Muscle of leg (tissue), 16 donors: ENCODE data around the gene TPPP2. TPM values are rescaled to one million over a fixed set of nuclear protein-coding genes. Genes with fewer than 3 reads are reported as not detected.
"Not testable (repeated sequence)": the region's sequence is repeated elsewhere in the genome, so short reads cannot be mapped to it uniquely, and the experiment has no call there.

Source experiments
- DNase-seq: peaks from one replicate; pipeline ENCODE4 v3.0.0; 2013
- H3K27ac ChIP-seq: one replicate; pipeline ENCODE4 v1.5.1; 2013; ENCODE audit warnings: mild to moderate bottlenecking, low read length, control low read depth
- H3K27me3 ChIP-seq: one replicate; pipeline ENCODE4 v1.6.1; 2013; ENCODE audit warnings: low read length; ENCODE audit not compliant: control insufficient read depth, insufficient read depth
- H3K36me3 ChIP-seq: one replicate; pipeline ENCODE4 v1.6.1; 2013; ENCODE audit warnings: low read length; ENCODE audit not compliant: control insufficient read depth, insufficient read depth
- H3K4me1 ChIP-seq: one replicate; pipeline ENCODE4 v1.6.1; 2013; ENCODE audit warnings: low read length; ENCODE audit not compliant: control insufficient read depth, insufficient read depth
- H3K4me3 ChIP-seq: one replicate; pipeline ENCODE4 v1.5.1; 2013; ENCODE audit warnings: low read length, control low read depth
- H3K9me3 ChIP-seq: replicated peaks from 2 replicates; pipeline ENCODE4 v1.6.1; 2013; ENCODE audit warnings: low read depth, low read length; ENCODE audit not compliant: control insufficient read depth
- WGBS: methylation state at CpG from one replicate; pipeline ENCODE4 v1.1.5; 2013; ENCODE audit warnings: missing lambda C conversion rate; ENCODE audit not compliant: insufficient coverage; 5-methylcytosine and 5-hydroxymethylcytosine counted together
- long read RNA-seq, 11 donors: transcript quantifications; one replicate each; lab custom pipeline, GENCODE V29; 2026
- polyA plus RNA-seq, 8 donors: library from polyadenylated mRNA; unstranded; fragments of 120-200 nt; gene quantifications; one replicate each; pipeline versions ENCODE4 v1.2.1 to v1.2.3, GENCODE V29; 2013; ENCODE audit warnings: inconsistent platforms in 1 of 8, low replicate concordance in 1 of 8; ENCODE audit not compliant: insufficient read length in 8 of 8, insufficient read depth in 1 of 8
- total RNA-seq: library from RNA; stranded (reverse); fragments of 120-200 nt; gene quantifications from one replicate; pipeline ENCODE4 v1.2.4, GENCODE V29; 2013

The TPPP2 gene
- total RNA-seq: 0.44 TPM
- under 1 TPM in 7 of 8 donors, not detected in 1; 0.28 to 0.85 (median 0.38) TPM for polyA plus RNA-seq
- long read RNA-seq, donor 1: 0 reads
- long read RNA-seq, donor 2: 0 reads
- long read RNA-seq, donor 3: 0 reads
- long read RNA-seq, donor 4: 0 reads
- long read RNA-seq, donor 5: 0 reads
- long read RNA-seq, donor 6: 0 reads
- long read RNA-seq, donor 7: 0 reads
- long read RNA-seq, donor 8: 0 reads
- long read RNA-seq, donor 9: 0 reads
- long read RNA-seq, donor 10, partial matches to known transcripts: 0 of 11 reads
- long read RNA-seq, donor 10, other reads (novel, unspliced or antisense): 11 of 11 reads
- long read RNA-seq, donor 11: 0 reads

DNA sequence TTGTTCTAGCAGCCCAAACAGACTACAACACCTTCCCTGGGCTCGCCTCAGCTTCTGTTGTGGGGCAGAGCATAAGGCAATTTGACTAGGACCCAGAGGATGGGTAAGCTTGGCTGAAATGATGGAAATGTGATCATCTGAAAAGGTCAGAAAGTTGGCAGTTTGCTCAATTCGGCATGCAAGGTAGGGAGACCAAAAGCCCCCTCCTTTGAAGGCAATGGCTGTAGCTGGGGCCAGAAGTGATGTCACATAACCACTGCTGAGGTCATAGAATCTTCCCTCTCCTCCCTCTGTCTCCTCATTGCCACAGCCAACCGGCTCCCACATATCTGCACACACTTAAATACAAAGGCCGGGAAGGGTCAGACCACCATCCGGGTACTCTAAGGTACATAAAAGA, at the start of gene TPPP2:
TSS of gene TPPP2 (plus strand) at position 301 of the 400 bp plus-strand sequence. CDS start 365 bp downstream, outside the sequence.
- peaks cover 47% of the 10 kb centered on the region for H3K4me1 ChIP-seq
- H3K27ac ChIP-seq: no peak within 1 kb of the TSS
- no peak within 1 kb of the TSS for H3K4me3 ChIP-seq
- no peaks in the 10 kb centered on the region for H3K9me3 ChIP-seq
- DNase-seq: no peak
- H3K36me3 ChIP-seq: no peaks in the 10 kb centered on the region
- 100% methylated on average over 1 of the region's 5 CpGs for WGBS
- no peaks in the 10 kb centered on the region for H3K27me3 ChIP-seq

DNA sequence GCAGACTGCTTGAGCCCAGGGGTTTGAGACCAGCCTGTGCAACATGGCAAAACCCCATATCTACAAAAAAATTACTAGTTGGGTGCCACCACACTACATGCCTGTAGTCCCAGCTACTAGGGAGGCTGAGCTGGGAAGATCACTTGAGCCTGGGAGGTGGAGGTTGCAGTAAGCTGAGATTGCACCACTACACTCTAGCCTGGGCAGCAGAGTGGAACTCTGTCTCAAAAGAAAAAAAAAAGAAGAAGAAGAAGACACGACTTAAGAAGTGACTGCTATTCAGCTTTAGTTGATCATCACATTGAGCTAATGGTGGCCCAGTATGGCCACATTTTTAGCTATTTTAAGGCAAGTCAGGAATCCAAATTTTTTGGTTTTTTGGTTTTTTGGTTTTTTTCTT, 49.1 kb upstream of the TPPP2 start:
- Histone ChIP-seq H3K4me3 (no peak overlapping the region), H3K36me3 (no peaks in the 10 kb centered on the region), H3K9me3 (no peaks in the 10 kb centered on the region), H3K27me3 (no peaks in the 10 kb centered on the region), H3K27ac (no peak overlapping the region), H3K4me1 (peaks cover 4% of the 10 kb centered on the region)
- WGBS: 57% methylated on average over 1 of the region's 1 CpG
- DNase-seq: no peak

GRCh38 chr14:20982646-20983369, 47.2 kb upstream of the TPPP2 start:
- Histone ChIP-seq H3K27ac (no peak overlapping the region), H3K9me3 (no peaks in the 10 kb centered on the region), H3K36me3 (no peaks in the 10 kb centered on the region), H3K4me3 (no peak overlapping the region), H3K27me3 (no peaks in the 10 kb centered on the region), H3K4me1 (peaks cover 4% of the 10 kb centered on the region)
- DNase-seq: peak; percentile 29
- WGBS: no CpG with 5 or more reads among the region's 2 CpGs

DNA sequence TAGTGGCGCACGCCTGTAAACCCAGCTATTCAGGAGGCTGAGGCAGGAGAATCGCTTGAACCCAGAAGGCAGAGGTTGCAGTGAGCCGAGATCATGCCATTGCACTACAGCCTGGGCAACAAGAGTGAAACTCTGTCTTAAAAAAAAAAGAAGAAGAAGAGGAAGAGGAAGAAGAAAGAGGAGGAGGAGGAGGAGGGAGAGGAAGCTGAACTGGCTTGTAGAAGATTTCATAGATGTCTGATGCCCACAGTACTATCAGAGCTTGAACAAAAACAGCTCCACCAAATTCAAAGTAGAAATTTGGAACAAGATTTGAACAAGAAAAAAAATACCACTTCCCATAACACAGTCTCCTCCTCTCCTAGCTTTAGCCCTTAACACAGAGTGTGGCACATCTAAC, 44.4 kb upstream of the TPPP2 start:
- H3K27ac ChIP-seq, H3K27me3 ChIP-seq, DNase-seq, H3K36me3 ChIP-seq, H3K4me3 ChIP-seq, H3K9me3 ChIP-seq: not testable (repeated sequence)
- 88% methylated on average over 4 of the region's 4 CpGs for WGBS
- peaks cover 11% of the 10 kb centered on the region for H3K4me1 ChIP-seq

GRCh38 chr14:20986811-20987210, 43.2 kb upstream of the TPPP2 start:
- H3K4me1 ChIP-seq: peaks cover 16% of the 10 kb centered on the region
- DNase-seq: peak; percentile 44
- peaks cover 4% of the 10 kb centered on the region for H3K36me3 ChIP-seq
- no peaks in the 10 kb centered on the region for H3K27me3 ChIP-seq
- H3K4me3 ChIP-seq: no peak overlapping the region
- no peak overlapping the region for H3K27ac ChIP-seq
- H3K9me3 ChIP-seq: no peaks in the 10 kb centered on the region
- no CpG with 5 or more reads among the region's 2 CpGs for WGBS

- Histone ChIP-seq H3K36me3 (peaks cover 21% of the 10 kb centered on the region), H3K27ac (peak overlapping the region; percentile 56), H3K4me3 (peak overlapping the region; percentile 92), H3K4me1 (peaks cover 13% of the 10 kb centered on the region), H3K9me3 (no peaks in the 10 kb centered on the region), H3K27me3 (no peaks in the 10 kb centered on the region)
- no peak for DNase-seq
- WGBS: 98% methylated on average over 5 of the region's 15 CpGs
Measured at GRCh38 chr14:20988717-20989470, 41.1 kb upstream of the TPPP2 start.

- Histone ChIP-seq H3K9me3 (no peaks in the 10 kb centered on the region), H3K27ac (peak overlapping the region; percentile 56), H3K27me3 (no peaks in the 10 kb centered on the region), H3K36me3 (peaks cover 27% of the 10 kb centered on the region), H3K4me1 (peaks cover 13% of the 10 kb centered on the region), H3K4me3 (peak overlapping the region; percentile 92)
- 0% methylated on average over 2 of the region's 11 CpGs for WGBS
- DNase-seq: no peak
Measured at GRCh38 chr14:20989471-20989786, 40.6 kb upstream of the TPPP2 start.

GRCh38 chr14:20989787-20990600, 40.0 kb upstream of the TPPP2 start, which contains the start of gene METTL17:
Gene METTL17, plus strand, starts transcription at chr14:20989980. Its CDS starts 23 bp downstream, at chr14:20990003.
- no peaks in the 10 kb centered on the region for H3K9me3 ChIP-seq
- H3K4me1 ChIP-seq: peaks cover 13% of the 10 kb centered on the region
- under 1% methylated on average over 37 of the region's 42 CpGs for WGBS
- peak within 1 kb of the TSS; percentile 76 for H3K27ac ChIP-seq
- H3K4me3 ChIP-seq: peak within 1 kb of the TSS; percentile 92
- no peaks in the 10 kb centered on the region for H3K27me3 ChIP-seq
- peak; percentile 99 for DNase-seq
- peaks cover 32% of the 10 kb centered on the region for H3K36me3 ChIP-seq

DNA sequence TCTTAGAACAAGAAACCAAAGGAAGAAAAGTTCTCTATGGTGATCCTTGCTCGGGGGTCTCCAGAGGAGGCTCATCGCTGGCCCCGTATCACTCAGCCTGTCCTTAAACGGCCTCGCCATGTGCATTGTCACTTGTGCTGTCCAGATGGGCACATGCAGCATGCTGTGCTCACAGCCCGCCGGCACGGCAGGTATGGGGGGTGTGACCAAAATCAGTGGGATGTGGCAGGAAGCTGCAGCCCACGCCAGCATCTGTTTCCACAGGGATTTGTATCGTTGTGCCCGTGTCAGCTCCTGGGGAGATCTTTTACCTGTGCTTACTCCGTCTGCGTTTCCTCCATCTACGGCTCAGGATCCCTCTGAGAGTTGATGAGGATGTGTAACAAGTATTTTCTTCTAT, 33.5 kb upstream of the TPPP2 start:
- Histone ChIP-seq H3K27ac (no peak overlapping the region), H3K36me3 (peaks cover 51% of the 10 kb centered on the region), H3K9me3 (no peaks in the 10 kb centered on the region), H3K27me3 (no peaks in the 10 kb centered on the region), H3K4me1 (no peaks in the 10 kb centered on the region), H3K4me3 (no peak overlapping the region)
- DNase-seq: no peak
- 84% methylated on average over 7 of the region's 14 CpGs for WGBS
